GM23248 (cell line): ENCODE results near the gene PLEKHG4B. TPM values are rescaled to one million over a fixed set of nuclear protein-coding genes. Genes with fewer than 3 reads are reported as not detected.

ENCODE experiments used
- DNase-seq: peaks from one replicate; pipeline ENCODE4 v3.0.0-alpha.2; 2015
- H2AFZ ChIP-seq: fragments of 200-600 bp; sonication (generic); 2 replicates; pipeline ENCODE4 v1.6.1; 2016; ENCODE audit warnings: antibody characterized with exemption
- H3F3A ChIP-seq: fragments of 200-600 bp; sonication (generic); 2 replicates; pipeline ENCODE4 v1.6.1; 2016; ENCODE audit warnings: mild to moderate bottlenecking, antibody characterized with exemption, mixed run types; ENCODE audit not compliant: insufficient read depth
- H3K27ac ChIP-seq: fragments of 200-600 bp; sonication (generic); 2 replicates; pipeline ENCODE4 v1.5.1; 2016; ENCODE audit warnings: mild to moderate bottlenecking
- H3K27me3 ChIP-seq: fragments of 200-600 bp; sonication (generic); replicated peaks from 2 replicates; pipeline ENCODE4 v1.6.1; 2016; ENCODE audit warnings: mild to moderate bottlenecking; ENCODE audit not compliant: insufficient read depth
- H3K36me3 ChIP-seq: fragments of 200-600 bp; sonication (generic); 2 replicates; pipeline ENCODE4 v1.6.1; 2016; ENCODE audit warnings: low read depth, mild to moderate bottlenecking
- H3K4me1 ChIP-seq: fragments of 200-600 bp; sonication (generic); 2 replicates; pipeline ENCODE4 v1.6.1; 2016; ENCODE audit warnings: mild to moderate bottlenecking; ENCODE audit not compliant: insufficient read depth
- H3K4me2 ChIP-seq: fragments of 200-600 bp; sonication (generic); one replicate; pipeline ENCODE4 v1.6.1; 2016; ENCODE audit warnings: mild to moderate bottlenecking; ENCODE audit not compliant: unreplicated experiment
- H3K4me3 ChIP-seq: fragments of 200-600 bp; sonication (generic); 2 replicates; pipeline ENCODE4 v1.5.1; 2016; ENCODE audit warnings: mild to moderate bottlenecking
- H3K79me2 ChIP-seq: fragments of 200-600 bp; sonication (generic); 2 replicates; pipeline ENCODE4 v1.6.1; 2016; ENCODE audit warnings: mild to moderate bottlenecking; ENCODE audit not compliant: insufficient read depth
- H3K9ac ChIP-seq: fragments of 200-600 bp; sonication (generic); 2 replicates; pipeline ENCODE4 v1.6.1; 2016; ENCODE audit warnings: mild to moderate bottlenecking
- H3K9me2 ChIP-seq: fragments of 200-600 bp; sonication (generic); 2 replicates; pipeline ENCODE4 v1.6.1; 2016; ENCODE audit warnings: mixed run types, mild to moderate bottlenecking, moderate library complexity; ENCODE audit not compliant: insufficient read depth
- H3K9me3 ChIP-seq: fragments of 200-600 bp; sonication (generic); one replicate; pipeline ENCODE4 v1.6.1; 2017; ENCODE audit warnings: low read depth
- H4K20me1 ChIP-seq: fragments of 200-600 bp; sonication (generic); 2 replicates; pipeline ENCODE4 v1.6.0; 2016; ENCODE audit not compliant: insufficient read depth
- EZH2 ChIP-seq: fragments of 200-600 bp; sonication (generic); IDR thresholded peaks from 2 replicates; pipeline ENCODE4 v1.6.1; 2018; ENCODE audit warnings: antibody characterized with exemption, mild to moderate bottlenecking; ENCODE audit not compliant: insufficient read depth, poor library complexity, severe bottlenecking
- EZH2phosphoT487 ChIP-seq: fragments of 200-600 bp; sonication (generic); IDR thresholded peaks from 2 replicates; pipeline ENCODE4 v1.6.1; 2018; ENCODE audit warnings: antibody characterized with exemption, moderate library complexity, mild to moderate bottlenecking, low read depth; ENCODE audit not compliant: insufficient read depth
- WGBS, 2 experiments: methylation state at CpG; one replicate each; pipeline ENCODE4 v1.1.6; 2015 to 2017; ENCODE audit warnings: low lambda C conversion rate in 2 of 2, low coverage in 1 of 2; ENCODE audit errors: missing lambda C conversion rate in 2 of 2; 5-methylcytosine and 5-hydroxymethylcytosine counted together
- in situ Hi-C: fragments of 300-500 bp; cut with MboI; formaldehyde crosslinking; loops from 2 replicates; pipeline ENCODE4 v1.15.0; 2020
- polyA plus RNA-seq: library from polyadenylated mRNA; unstranded; fragments of >200 nt; fragmentation: Nextera tagmentation; extraction: Ambion mirVana; gene quantifications from 2 replicates; pipeline ENCODE4 v1.2.1, GENCODE V29; 2016
- total RNA-seq: library from RNA; depleted of rRNA; stranded (reverse); fragments of >200 nt; shearing (Covaris generic); gene quantifications from 2 replicates; pipeline ENCODE4 v1.2.3, GENCODE V29; 2014

PLEKHG4B gene
- total and polyA plus RNA-seq, 2 experiments from 2014 or later: not detected

- WGBS, 2 experiments: 68 to 69% methylated on average over 9 of the region's 9 CpGs
- Histone ChIP-seq H4K20me1 (no peaks in the 10 kb centered on the region), H3K4me3 (no peak overlapping the region), H2AFZ (no peak overlapping the region), H3K4me2 (no peak overlapping the region), H3K4me1 (no peaks in the 10 kb centered on the region), H3K79me2 (no peaks in the 10 kb centered on the region), H3K9ac (no peak overlapping the region), H3F3A (no peaks in the 10 kb centered on the region), H3K27ac (no peak overlapping the region), H3K9me2 (no peaks in the 10 kb centered on the region), H3K9me3 (no peaks in the 10 kb centered on the region), H3K36me3 (no peaks in the 10 kb centered on the region), H3K27me3 (no peaks in the 10 kb centered on the region; the same call in 1 of the 2 replicates)
- TF ChIP-seq EZH2phosphoT487: no peak
- no peak for TF ChIP-seq EZH2
- no peak for DNase-seq
- in situ Hi-C loops: no loop called here
Observed at GRCh38 chr5:192691-192969, 100.7 kb downstream of the PLEKHG4B start.

- H4K20me1 ChIP-seq: no peaks in the 10 kb centered on the region
- 85 to 93% methylated on average over 3 to 17 of the region's 17 CpGs for WGBS, 2 experiments
- no peaks in the 10 kb centered on the region for H3F3A ChIP-seq
- in situ Hi-C loops: no loop called here
- H3K9me2 ChIP-seq: no peaks in the 10 kb centered on the region
- no peaks in the 10 kb centered on the region for H3K9me3 ChIP-seq
- no peaks in the 10 kb centered on the region for H3K4me1 ChIP-seq
- H2AFZ ChIP-seq: no peak overlapping the region
- H3K79me2 ChIP-seq: no peaks in the 10 kb centered on the region
- H3K4me3 ChIP-seq: no peak overlapping the region
- H3K4me2 ChIP-seq: no peak overlapping the region
- no peaks in the 10 kb centered on the region for H3K36me3 ChIP-seq
- H3K27ac ChIP-seq: no peak overlapping the region
- DNase-seq: no peak
- H3K27me3 ChIP-seq: no peaks in the 10 kb centered on the region; the same call in 1 of the 2 replicates
- no peak overlapping the region for H3K9ac ChIP-seq
- no peak for TF ChIP-seq EZH2phosphoT487
- TF ChIP-seq EZH2: no peak
Observed at GRCh38 chr5:192970-193831, 101.2 kb downstream of the PLEKHG4B start.

GRCh38 chr5:194102-194501 is 102.1 kb downstream of the PLEKHG4B start:
- Histone ChIP-seq H3K4me2 (no peak overlapping the region), H3K4me1 (no peaks in the 10 kb centered on the region), H3K4me3 (no peak overlapping the region), H3K9ac (no peak overlapping the region), H3K27me3 (no peaks in the 10 kb centered on the region; the same call in 1 of the 2 replicates), H3F3A (no peaks in the 10 kb centered on the region), H3K9me2 (no peaks in the 10 kb centered on the region), H3K27ac (no peak overlapping the region), H3K79me2 (no peaks in the 10 kb centered on the region), H3K36me3 (no peaks in the 10 kb centered on the region), H3K9me3 (no peaks in the 10 kb centered on the region), H2AFZ (no peak overlapping the region), H4K20me1 (no peaks in the 10 kb centered on the region)
- DNase-seq: no peak
- in situ Hi-C loops: no loop called here
- no peak for TF ChIP-seq EZH2
- TF ChIP-seq EZH2phosphoT487: no peak
- WGBS, 2 experiments: 69 to 74% methylated on average over 15 of the region's 15 CpGs

GRCh38 chr5:194603-195209 is 102.7 kb downstream of the PLEKHG4B start:
- TF ChIP-seq EZH2 (no peak), EZH2phosphoT487 (no peak)
- Histone ChIP-seq H3K9me3 (no peaks in the 10 kb centered on the region), H3K27ac (no peak overlapping the region), H3K36me3 (no peaks in the 10 kb centered on the region), H3K79me2 (no peaks in the 10 kb centered on the region; the same call in 1 of the 2 replicates), H3K4me2 (no peak overlapping the region), H3K4me3 (no peak overlapping the region), H3K9ac (no peak overlapping the region), H3F3A (no peaks in the 10 kb centered on the region), H2AFZ (no peak overlapping the region), H4K20me1 (no peaks in the 10 kb centered on the region), H3K27me3 (no peaks in the 10 kb centered on the region; the same call in 1 of the 2 replicates), H3K4me1 (no peaks in the 10 kb centered on the region), H3K9me2 (no peaks in the 10 kb centered on the region)
- in situ Hi-C loops: no loop called here
- no peak for DNase-seq
- WGBS, 2 experiments: 91% methylated on average over 35 to 36 of the region's 36 CpGs
